PC-9 (cell line): Measurements from ENCODE around the gene DOCK4. TPM values are rescaled to one million over a fixed set of nuclear protein-coding genes. Genes with fewer than 3 reads are reported as not detected.

Experiments used
- BruUV-seq: library from RNA; stranded (reverse); fragments of 400-500 nt; replicated peaks from 2 replicates; lab custom pipeline; 2021; lab: Mats Ljungman, UMichigan
- CTCF ChIA-PET: fragments of 300-600 bp; sonication (Branson Sonifier 250); formaldehyde crosslinking; loops from one replicate; lab custom pipeline; 2022; ENCODE audit warnings: antibody characterized with exemption; lab: Charles Lee
- POLR2A ChIA-PET: fragments of 300-600 bp; sonication (Branson Sonifier 250); formaldehyde crosslinking; loops from one replicate; lab custom pipeline; 2022; ENCODE audit warnings: antibody characterized with exemption; ENCODE audit not compliant: unreplicated experiment; lab: Charles Lee
- DNase-seq, 2 experiments: peaks; one replicate each; pipeline versions ENCODE4 v3.0.0 to v3.0.0-alpha.2; 2015 to 2022; ENCODE audit warnings: mixed read lengths in 1 of 2
- H2AFZ ChIP-seq: fragments of 200-600 bp; sonication (generic); 2 replicates; pipeline ENCODE4 v1.8.1; 2017; ENCODE audit warnings: antibody characterized with exemption
- H3F3A ChIP-seq: fragments of 200-600 bp; sonication (generic); 2 replicates; pipeline ENCODE4 v1.8.1; 2017; ENCODE audit warnings: antibody characterized with exemption, mild to moderate bottlenecking, low read depth; ENCODE audit not compliant: insufficient read depth
- H3K27ac ChIP-seq: fragments of 200-600 bp; sonication (generic); 2 replicates; pipeline ENCODE4 v1.6.1; 2016; ENCODE audit warnings: mixed run types
- H3K27me3 ChIP-seq: fragments of 200-600 bp; sonication (generic); 2 replicates; pipeline ENCODE4 v1.6.1; 2016; ENCODE audit warnings: low read depth, mixed run types; ENCODE audit not compliant: insufficient read depth
- H3K36me3 ChIP-seq: fragments of 200-600 bp; sonication (generic); 2 replicates; pipeline ENCODE4 v1.6.1; 2016; ENCODE audit warnings: low read depth, mixed run types
- H3K4me1 ChIP-seq: fragments of 200-600 bp; sonication (generic); replicated peaks from 2 replicates; pipeline ENCODE4 v1.6.1; 2016; ENCODE audit warnings: mixed run types; ENCODE audit not compliant: insufficient read depth
- H3K4me2 ChIP-seq: fragments of 200-600 bp; sonication (generic); 2 replicates; pipeline ENCODE4 v1.6.1; 2017; ENCODE audit warnings: mixed run types
- H3K4me3 ChIP-seq: fragments of 200-600 bp; sonication (generic); 2 replicates; pipeline ENCODE4 v1.6.1; 2016; ENCODE audit warnings: mixed run types
- H3K79me2 ChIP-seq: fragments of 200-600 bp; sonication (generic); 2 replicates; pipeline ENCODE4 v1.6.1; 2017; ENCODE audit warnings: low read depth, mixed run types
- H3K9me2 ChIP-seq: fragments of 200-600 bp; sonication (generic); 2 replicates; pipeline ENCODE4 v1.8.1; 2017; ENCODE audit warnings: mild to moderate bottlenecking; ENCODE audit not compliant: insufficient read depth
- H3K9me3 ChIP-seq: fragments of 200-600 bp; sonication (generic); 2 replicates; pipeline ENCODE4 v1.8.1; 2016; ENCODE audit warnings: low read depth; ENCODE audit not compliant: insufficient read depth
- H4K20me1 ChIP-seq: fragments of 200-600 bp; sonication (generic); 2 replicates; pipeline ENCODE4 v1.8.1; 2017; ENCODE audit not compliant: insufficient read depth
- CTCF ChIP-seq: fragments of 200-600 bp; sonication (generic); conservative IDR thresholded peaks from 2 replicates; pipeline ENCODE4 v1.6.1; 2017; ENCODE audit warnings: mixed run types, antibody characterized with exemption, mild to moderate bottlenecking, moderate library complexity
- EZH2 ChIP-seq: fragments of 200-600 bp; sonication (generic); IDR thresholded peaks from 2 replicates; pipeline ENCODE4 v1.8.0; 2017; ENCODE audit warnings: antibody characterized with exemption, low read depth
- intact Hi-C: fragments of 100-400 bp; cut with micrococcal nuclease; formaldehyde crosslinking; loops from one replicate; pipeline ENCODE4 v1.10.0; 2022; ENCODE audit not compliant: unreplicated experiment
- total RNA-seq: library from RNA; stranded (reverse); gene quantifications from 2 replicates; pipeline ENCODE4 v1.2.3, GENCODE V29; 2021

Gene DOCK4
- total RNA-seq, 1 experiment from 2014 or later: 0.98 TPM

DNA sequence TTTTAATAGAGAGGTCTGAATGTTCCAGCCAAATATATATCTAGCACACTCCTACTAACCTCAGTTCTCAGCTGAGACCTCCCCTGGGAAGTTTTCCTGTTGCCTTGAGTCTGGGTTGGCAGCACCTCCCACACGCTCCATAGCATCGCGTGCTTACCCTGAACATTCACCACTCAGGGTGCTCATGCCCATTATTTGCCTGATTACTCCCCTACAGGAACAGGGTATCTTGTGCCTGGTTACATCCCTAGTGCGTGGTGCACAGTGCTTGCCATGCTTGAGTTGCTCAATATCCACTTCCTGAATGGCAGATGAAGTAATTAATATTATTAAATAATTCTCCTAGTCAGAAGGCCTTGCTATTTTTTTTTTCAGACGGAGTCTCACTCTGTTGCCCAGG is 374.0 kb downstream of the DOCK4 start:
- no peak overlapping the region for H3K27ac ChIP-seq
- no TSS peak for BruUV-seq
- TF ChIP-seq CTCF (no peak), EZH2 (no peak)
- ChIA-PET POLR2A (no interaction called here), CTCF (no interaction called here)
- no peaks in the 10 kb centered on the region for H3K9me3 ChIP-seq
- H4K20me1 ChIP-seq: no peaks in the 10 kb centered on the region
- no peak overlapping the region for H3K4me2 ChIP-seq
- H3K36me3 ChIP-seq: no peaks in the 10 kb centered on the region
- no peaks in the 10 kb centered on the region for H3K79me2 ChIP-seq
- intact Hi-C loops: no loop called here
- H3K27me3 ChIP-seq: no peaks in the 10 kb centered on the region
- DNase-seq: no peak
- H3F3A ChIP-seq: no peaks in the 10 kb centered on the region
- H2AFZ ChIP-seq: no peak overlapping the region
- no peak overlapping the region for H3K4me3 ChIP-seq
- H3K4me1 ChIP-seq: peaks cover 10% of the 10 kb centered on the region; the same call in 1 of the 2 replicates
- H3K9me2 ChIP-seq: no peaks in the 10 kb centered on the region

DNA sequence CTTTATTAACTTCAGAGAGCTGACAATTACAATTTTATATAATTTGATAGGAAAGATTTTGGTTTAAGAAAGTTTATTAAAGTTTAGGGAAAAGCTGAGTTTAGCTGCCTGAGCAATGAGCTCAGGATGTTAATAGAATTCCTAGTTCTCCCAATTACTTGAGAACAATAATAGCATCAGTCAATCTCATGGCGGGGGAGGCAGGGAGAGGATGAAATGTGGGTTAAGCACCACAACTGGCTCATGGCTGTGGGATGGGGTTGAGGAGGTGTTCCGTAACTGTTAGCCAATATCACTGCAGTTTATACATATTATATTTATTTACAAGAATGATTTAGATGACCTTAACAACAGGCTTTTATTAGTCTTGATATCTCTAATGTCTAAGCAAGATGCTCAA is 377.0 kb downstream of the DOCK4 start:
- H3K4me1 ChIP-seq: peaks cover 10% of the 10 kb centered on the region; the same call in 1 of the 2 replicates
- no peak for DNase-seq
- H4K20me1 ChIP-seq: no peaks in the 10 kb centered on the region
- POLR2A ChIA-PET: no interaction called here
- no peak overlapping the region for H2AFZ ChIP-seq
- H3K36me3 ChIP-seq: no peaks in the 10 kb centered on the region
- no peaks in the 10 kb centered on the region for H3F3A ChIP-seq
- TF ChIP-seq CTCF: no peak
- no peak overlapping the region for H3K27ac ChIP-seq
- H3K9me3 ChIP-seq: no peaks in the 10 kb centered on the region
- no TSS peak for BruUV-seq
- H3K27me3 ChIP-seq: no peaks in the 10 kb centered on the region
- CTCF ChIA-PET: no interaction called here
- no peak overlapping the region for H3K4me2 ChIP-seq
- no peak overlapping the region for H3K4me3 ChIP-seq
- intact Hi-C loops: no loop called here
- no peaks in the 10 kb centered on the region for H3K79me2 ChIP-seq
- H3K9me2 ChIP-seq: no peaks in the 10 kb centered on the region

GRCh38 chr7:111827863-111828504 is 378.2 kb downstream of the DOCK4 start:
- H3K36me3 ChIP-seq: no peaks in the 10 kb centered on the region
- peak overlapping the region; percentile 5; the same call in 1 of the 2 replicates for H3K4me2 ChIP-seq
- H2AFZ ChIP-seq: no peak overlapping the region
- H3K4me1 ChIP-seq: peaks cover 10% of the 10 kb centered on the region; the same call in 1 of the 2 replicates
- intact Hi-C loops: no loop called here
- H3K79me2 ChIP-seq: no peaks in the 10 kb centered on the region
- no peak overlapping the region for H3K4me3 ChIP-seq
- no peaks in the 10 kb centered on the region for H3K9me3 ChIP-seq
- ChIA-PET CTCF (no interaction called here), POLR2A (no interaction called here)
- peak; percentile 37 to 64 for DNase-seq
- peak overlapping the region; percentile 25; the same call in 1 of the 2 replicates for H3K27ac ChIP-seq
- no peaks in the 10 kb centered on the region for H3K27me3 ChIP-seq
- H3F3A ChIP-seq: no peaks in the 10 kb centered on the region
- BruUV-seq: no TSS peak
- H3K9me2 ChIP-seq: no peaks in the 10 kb centered on the region
- TF ChIP-seq EZH2: no peak
- no peak for TF ChIP-seq CTCF
- H4K20me1 ChIP-seq: no peaks in the 10 kb centered on the region
